Measurements from ENCODE around the gene SLC22A23.
"Not testable (repeated sequence)": the region's sequence is repeated elsewhere in the genome, so short reads cannot be mapped to it uniquely, and the experiment has no call there.

Gene SLC22A23

DNA sequence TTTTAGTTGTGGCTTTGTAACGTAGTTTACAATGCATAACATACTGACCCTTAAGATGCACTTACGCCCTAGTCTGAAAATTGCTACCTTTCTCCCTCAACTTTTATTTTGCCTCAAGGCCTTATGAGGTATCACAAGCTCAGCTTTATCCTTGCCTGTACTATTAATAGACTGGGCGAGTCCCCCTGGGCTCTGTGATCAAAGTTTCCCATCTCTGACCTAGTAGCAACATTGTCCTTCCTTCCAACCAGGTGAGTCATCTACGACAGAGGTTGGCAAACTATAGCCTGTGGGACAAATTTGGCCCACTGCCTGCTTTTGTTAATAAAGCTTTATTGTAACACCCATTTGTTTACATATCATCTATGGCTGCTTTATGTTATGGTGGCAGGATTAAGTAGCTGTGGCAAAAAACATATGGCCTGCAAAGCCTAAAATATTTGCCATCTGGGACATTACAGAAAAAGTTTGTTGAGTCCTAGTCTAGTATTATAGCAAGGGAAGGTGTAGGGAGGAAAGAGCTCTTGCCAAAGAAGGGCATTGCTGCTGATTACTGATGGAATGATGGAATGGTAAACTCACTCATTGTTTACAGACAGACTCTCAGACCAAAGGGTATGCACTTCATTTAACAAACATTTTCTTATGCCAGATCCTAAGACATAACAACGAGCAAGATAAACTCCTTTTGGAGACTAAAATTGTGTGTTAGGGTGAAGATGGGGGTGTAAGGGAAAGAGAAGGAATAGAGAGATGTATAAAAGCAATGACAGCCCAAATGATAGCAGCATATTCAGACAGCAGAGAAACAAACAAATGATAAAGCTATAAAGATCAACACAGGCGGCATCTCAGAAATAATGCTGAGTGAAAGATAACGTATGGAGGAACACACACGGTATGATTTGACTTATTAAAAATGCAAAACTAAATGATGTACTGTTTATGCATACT is 74.2 kb downstream of the SLC22A23 start:
- Mint-ChIP-seq H3K4me1 (peaks cover 20% of the 10 kb centered on the region), H3K4me3 (no peak overlapping the region), H3K9me3 (no peaks in the 10 kb centered on the region), H3K27me3 (no peaks in the 10 kb centered on the region), H3K27ac (no peak overlapping the region), H3K36me3 (peaks cover 6% of the 10 kb centered on the region)

DNA sequence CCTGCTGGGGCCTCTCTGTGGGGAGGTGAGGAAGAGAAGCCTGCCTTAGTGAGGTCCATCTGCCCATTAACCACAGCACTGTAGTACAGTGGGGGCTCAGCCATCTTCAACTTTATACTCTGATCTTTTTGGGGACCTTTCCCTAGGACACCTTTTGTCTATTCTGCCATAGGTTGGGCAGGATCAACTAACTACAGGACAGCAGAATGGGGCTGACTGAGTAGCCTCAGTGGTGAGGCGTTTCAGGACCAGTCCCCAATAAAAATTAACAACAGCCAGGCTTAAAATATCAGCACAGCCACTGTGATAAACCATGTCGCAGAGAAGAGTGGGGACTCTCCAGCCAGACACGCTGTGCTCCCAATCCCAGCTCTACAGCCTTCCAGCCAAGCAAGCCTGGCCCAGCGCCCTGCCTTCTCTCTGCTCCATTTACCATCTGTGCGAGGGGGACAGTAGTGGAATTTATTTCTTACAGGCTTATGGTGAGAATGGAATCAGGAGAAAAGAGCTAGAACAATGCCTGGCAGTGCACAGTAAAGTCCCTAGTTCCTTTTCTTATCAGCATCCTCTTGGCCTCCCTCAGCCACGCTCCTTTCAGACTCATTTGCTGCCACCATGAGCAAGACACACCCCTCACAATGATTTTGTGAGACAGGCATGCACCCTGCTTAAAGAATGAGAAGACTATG is 75.5 kb downstream of the SLC22A23 start:
- Mint-ChIP-seq H3K27me3 (no peaks in the 10 kb centered on the region), H3K27ac (no peak overlapping the region), H3K4me1 (peaks cover 30% of the 10 kb centered on the region), H3K36me3 (peaks cover 4% of the 10 kb centered on the region), H3K9me3 (no peaks in the 10 kb centered on the region), H3K4me3 (no peak overlapping the region)

DNA sequence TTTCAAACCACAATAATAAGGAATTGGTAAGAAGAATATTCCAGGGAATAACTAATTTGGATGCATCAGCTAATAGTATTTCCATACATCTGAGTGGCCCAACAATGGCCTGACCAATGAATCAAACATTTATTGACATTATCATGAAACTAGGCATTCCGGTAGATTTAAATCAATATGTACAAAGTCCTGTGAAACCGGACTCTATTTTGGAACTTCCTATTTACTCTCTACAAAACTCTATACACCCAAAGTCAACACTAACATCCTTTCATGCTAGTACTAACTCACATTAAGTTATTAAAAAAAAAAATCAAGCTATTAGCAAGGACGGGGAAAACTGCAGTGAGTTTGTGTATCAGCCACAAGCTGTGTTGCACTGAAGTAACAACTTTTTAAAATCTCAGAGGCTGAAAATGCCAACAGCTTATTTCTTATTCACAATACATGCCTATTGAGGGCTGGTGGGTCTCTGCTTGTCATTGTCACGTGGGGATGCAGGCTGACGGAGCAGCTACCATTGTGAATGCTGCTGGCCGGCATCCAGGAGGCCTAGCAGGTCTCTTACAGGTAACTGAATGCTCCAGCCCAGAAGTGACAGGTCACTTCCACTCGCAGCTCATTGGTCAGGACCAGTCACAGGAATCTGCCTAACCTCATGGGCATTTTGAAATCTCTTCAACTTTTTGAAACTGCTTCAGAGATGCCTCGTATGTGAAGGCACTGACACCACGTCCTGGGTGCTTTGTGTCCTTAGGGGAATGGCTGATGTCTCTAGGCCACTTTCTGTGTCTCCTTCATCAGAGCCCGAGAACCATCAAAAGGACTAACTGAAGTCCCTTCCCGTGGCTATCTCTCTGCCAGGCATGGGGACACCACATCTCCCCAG is 76.3 kb downstream of the SLC22A23 start:
- Mint-ChIP-seq H3K36me3 (peaks cover 1% of the 10 kb centered on the region), H3K4me3 (no peak overlapping the region), H3K27me3 (no peaks in the 10 kb centered on the region), H3K27ac (no peak overlapping the region), H3K4me1 (peaks cover 33% of the 10 kb centered on the region), H3K9me3 (no peaks in the 10 kb centered on the region)

DNA sequence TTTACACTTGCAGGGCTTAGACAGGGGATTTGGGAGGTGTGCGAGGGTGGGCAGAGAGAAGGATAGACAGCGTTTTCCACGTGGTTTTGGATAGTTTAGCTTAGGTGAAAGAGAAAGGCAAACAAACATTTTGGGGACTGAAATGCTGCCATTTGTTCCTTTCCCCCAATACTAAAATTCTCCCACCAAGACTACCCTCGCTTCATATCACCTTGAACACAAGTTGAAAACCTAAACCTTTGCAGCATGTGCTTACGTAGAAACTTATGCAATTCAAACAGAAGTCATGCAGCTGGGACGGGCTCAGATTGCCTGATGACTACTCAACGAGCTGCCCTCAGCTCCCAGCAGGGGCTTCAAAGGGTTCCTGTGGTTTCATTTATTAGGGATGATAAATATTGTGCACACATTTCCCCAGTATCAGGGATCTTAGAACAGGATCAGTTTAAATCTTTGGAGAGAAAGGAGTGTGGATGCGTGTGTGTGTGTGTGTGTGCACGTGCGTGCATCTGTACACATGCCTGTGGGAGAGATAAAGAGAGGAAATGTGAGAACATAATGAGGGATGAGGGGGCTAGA is 77.3 kb downstream of the SLC22A23 start:
- H3K27ac Mint-ChIP-seq: no peak overlapping the region
- H3K27me3 Mint-ChIP-seq: no peaks in the 10 kb centered on the region
- H3K9me3 Mint-ChIP-seq: no peaks in the 10 kb centered on the region
- peaks cover 33% of the 10 kb centered on the region for H3K4me1 Mint-ChIP-seq
- no peak overlapping the region for H3K4me3 Mint-ChIP-seq
- H3K36me3 Mint-ChIP-seq: no peaks in the 10 kb centered on the region

DNA sequence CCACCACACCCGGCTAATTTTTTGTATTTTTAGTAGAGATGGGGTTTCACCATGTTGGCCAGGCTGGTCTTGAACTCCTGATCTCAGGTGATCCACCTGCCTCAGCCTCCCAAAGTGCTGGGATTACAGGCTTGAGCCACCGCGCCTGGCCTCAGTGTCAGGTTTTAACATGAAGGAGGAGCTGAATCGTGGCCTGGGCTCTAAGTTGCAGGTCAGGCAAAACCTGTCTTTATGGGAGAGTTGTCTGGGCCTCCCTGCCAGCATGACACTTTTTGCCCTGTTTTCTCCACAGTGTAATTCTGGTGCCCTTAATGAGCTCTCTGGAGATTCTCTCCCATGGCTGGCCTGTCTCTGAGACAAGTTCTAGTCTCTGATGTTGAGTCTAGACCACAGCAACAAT is 78.0 kb downstream of the SLC22A23 start:
- peaks cover 40% of the 10 kb centered on the region for H3K4me1 Mint-ChIP-seq
- not testable (repeated sequence) for H3K4me3 Mint-ChIP-seq, H3K27me3 Mint-ChIP-seq, H3K36me3 Mint-ChIP-seq, H3K9me3 Mint-ChIP-seq, H3K27ac Mint-ChIP-seq

GRCh38 chr6:3378398-3378782 is 78.5 kb downstream of the SLC22A23 start:
- Mint-ChIP-seq H3K4me1 (peaks cover 40% of the 10 kb centered on the region), H3K27ac (peak overlapping the region; percentile 20)
- not testable (repeated sequence) for H3K4me3 Mint-ChIP-seq, H3K36me3 Mint-ChIP-seq, H3K27me3 Mint-ChIP-seq, H3K9me3 Mint-ChIP-seq

DNA sequence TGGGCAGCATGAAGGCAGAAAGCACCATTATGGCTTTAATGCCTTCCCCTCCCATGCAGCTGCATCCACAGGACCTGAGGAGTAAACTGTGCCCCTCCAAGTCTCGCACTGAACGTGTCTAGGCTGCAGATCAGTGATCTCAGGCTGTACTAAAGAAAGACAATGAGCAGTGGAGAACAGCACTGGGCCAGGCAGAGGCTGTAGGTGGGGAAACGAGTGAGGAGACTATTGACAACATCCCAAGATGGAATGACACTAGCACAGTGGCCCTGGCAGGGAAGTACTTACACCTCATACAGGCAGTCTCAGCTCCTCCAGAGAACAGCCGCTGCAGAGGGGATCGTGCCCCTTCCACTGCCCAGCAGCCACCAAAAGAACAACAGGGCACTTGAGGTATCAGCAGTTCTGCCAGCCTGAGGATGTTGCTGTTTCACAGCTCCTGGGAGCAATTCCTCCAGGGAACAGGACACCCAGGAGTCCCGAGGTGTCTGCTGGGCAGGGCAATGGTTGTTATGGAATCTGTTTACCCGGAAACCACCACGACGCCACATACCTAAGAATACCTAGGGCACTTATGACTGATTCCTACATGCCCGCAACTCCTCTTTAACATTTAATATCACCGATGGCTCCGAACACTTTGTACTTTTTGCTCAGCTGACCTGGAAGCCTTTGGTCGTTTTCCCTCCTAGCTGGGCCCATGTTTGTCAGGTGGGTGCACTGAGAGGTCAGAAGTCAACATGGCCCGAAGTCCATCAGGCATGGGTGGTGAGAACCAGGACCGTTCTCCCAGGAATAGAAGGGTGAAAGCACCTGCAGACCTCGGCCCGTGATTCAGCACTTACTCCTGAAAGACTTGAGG is 79.1 kb downstream of the SLC22A23 start:
- Mint-ChIP-seq H3K36me3 (no peaks in the 10 kb centered on the region), H3K4me3 (no peak overlapping the region), H3K27ac (peak overlapping the region; percentile 20), H3K27me3 (no peaks in the 10 kb centered on the region), H3K4me1 (peaks cover 40% of the 10 kb centered on the region), H3K9me3 (no peaks in the 10 kb centered on the region)

GRCh38 chr6:3376893-3377535 is 79.8 kb downstream of the SLC22A23 start:
- H3K9me3 Mint-ChIP-seq: no peaks in the 10 kb centered on the region
- H3K27me3 Mint-ChIP-seq: no peaks in the 10 kb centered on the region
- H3K4me3 Mint-ChIP-seq: no peak overlapping the region
- H3K36me3 Mint-ChIP-seq: no peaks in the 10 kb centered on the region
- peaks cover 44% of the 10 kb centered on the region for H3K4me1 Mint-ChIP-seq
- peak overlapping the region; percentile 43 for H3K27ac Mint-ChIP-seq

DNA sequence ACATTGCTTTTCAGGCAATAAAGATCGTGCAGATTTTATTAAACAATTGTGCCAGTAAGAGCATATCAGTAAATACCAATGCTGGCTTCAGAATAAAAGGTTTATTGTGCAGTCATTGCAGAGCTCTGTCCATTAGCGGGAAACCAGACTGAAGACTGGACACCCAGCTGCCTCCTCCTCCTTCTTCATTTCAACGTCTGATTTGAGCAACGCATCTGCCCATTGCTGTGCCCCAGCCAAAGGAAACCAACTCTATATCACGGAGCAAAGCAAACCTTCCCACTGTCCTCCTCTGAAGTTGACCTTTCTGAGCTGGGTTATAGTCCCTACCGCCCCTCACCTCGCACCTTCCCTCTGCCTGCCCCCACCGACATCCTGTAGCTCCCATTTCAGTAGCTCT is 80.8 kb downstream of the SLC22A23 start:
- no peak overlapping the region for H3K4me3 Mint-ChIP-seq
- H3K27me3 Mint-ChIP-seq: no peaks in the 10 kb centered on the region

GRCh38 chr6:3373597-3374203 is 83.2 kb downstream of the SLC22A23 start:
- Mint-ChIP-seq H3K4me3 (no peak overlapping the region), H3K27ac (peak overlapping the region; percentile 81), H3K36me3 (no peaks in the 10 kb centered on the region), H3K4me1 (peaks cover 52% of the 10 kb centered on the region), H3K27me3 (no peaks in the 10 kb centered on the region), H3K9me3 (no peaks in the 10 kb centered on the region)

More for the DNA sequence above, 80.8 kb downstream of the SLC22A23 start:
- Mint-ChIP-seq H3K27ac (no peak overlapping the region), H3K9me3 (no peaks in the 10 kb centered on the region), H3K36me3 (no peaks in the 10 kb centered on the region), H3K4me1 (peaks cover 53% of the 10 kb centered on the region)

DNA sequence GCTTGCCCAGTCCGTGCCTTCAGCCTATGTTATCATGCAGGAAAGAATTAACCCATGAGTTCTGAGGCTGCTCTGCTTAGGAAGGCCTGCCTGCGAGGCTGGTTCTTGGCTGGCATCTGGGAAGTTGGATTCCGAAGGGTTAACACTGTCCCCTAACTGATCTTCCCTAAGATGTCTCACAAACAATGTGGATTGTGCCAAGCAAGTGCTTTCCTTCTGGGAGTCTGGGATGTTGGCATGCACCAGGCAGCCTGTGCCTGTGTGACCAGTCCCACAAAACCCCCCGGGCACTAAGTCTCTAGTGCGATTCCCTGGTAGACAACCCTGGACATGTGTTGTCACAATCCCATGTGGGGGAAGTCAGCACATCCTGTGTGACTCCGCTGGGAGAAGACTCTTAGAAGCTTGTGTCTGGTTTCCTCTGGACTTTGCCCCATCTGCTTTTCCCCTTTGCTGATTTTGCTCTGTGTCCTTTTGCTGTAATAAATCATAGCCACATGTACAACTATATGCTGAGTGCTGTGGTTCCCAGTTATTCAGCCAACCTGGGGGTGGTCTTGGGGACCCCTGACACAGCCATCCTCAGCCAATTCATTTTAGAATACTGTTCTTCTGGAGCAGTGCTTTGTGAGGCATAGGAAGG is 83.8 kb downstream of the SLC22A23 start:
- Mint-ChIP-seq H3K27ac (no peak overlapping the region), H3K36me3 (no peaks in the 10 kb centered on the region), H3K4me1 (peaks cover 47% of the 10 kb centered on the region), H3K9me3 (no peaks in the 10 kb centered on the region), H3K27me3 (no peaks in the 10 kb centered on the region), H3K4me3 (no peak overlapping the region)

GRCh38 chr6:3372184-3372846 is 84.5 kb downstream of the SLC22A23 start:
- Mint-ChIP-seq H3K36me3 (no peaks in the 10 kb centered on the region), H3K4me1 (peaks cover 39% of the 10 kb centered on the region), H3K27ac (no peak overlapping the region), H3K27me3 (no peaks in the 10 kb centered on the region), H3K4me3 (no peak overlapping the region), H3K9me3 (no peaks in the 10 kb centered on the region)
